Ovary (tissue), 9 donors: ENCODE measurements around the gene SMARCA4. TPM values are rescaled to one million over a fixed set of nuclear protein-coding genes. Genes with fewer than 3 reads are reported as not detected.

Experiments
- DNase-seq, 5 donors: peaks; one replicate each; pipeline ENCODE4 v3.0.0-alpha.2; 2019 to 2020
- H3K27ac ChIP-seq, 2 donors: fragments of 200-600 bp; one replicate each; pipeline versions ENCODE4 v1.5.1 to v1.8.0; 2019 to 2022
- H3K27me3 ChIP-seq: fragments of 200-600 bp; one replicate; pipeline ENCODE4 v1.8.0; 2022
- H3K36me3 ChIP-seq: fragments of 200-600 bp; sonication (generic); one replicate; pipeline ENCODE4 v1.5.1; 2019
- H3K4me1 ChIP-seq: one replicate; pipeline ENCODE4 v1.8.1; 2013; ENCODE audit warnings: mild to moderate bottlenecking, moderate library complexity; ENCODE audit not compliant: insufficient read depth
- H3K4me3 ChIP-seq: fragments of 200-600 bp; sonication (generic); one replicate; pipeline ENCODE4 v1.5.1; 2017
- H3K9me3 ChIP-seq, 2 donors: fragments of 200-600 bp in 1 of 2; sonication (generic) in 1 of 2; one replicate each; pipeline versions ENCODE4 v1.5.1 to v1.8.1; 2013 to 2019; ENCODE audit warnings: mild to moderate bottlenecking in 1 of 2, moderate library complexity in 1 of 2
- CTCF ChIP-seq, 3 donors: fragments of 450-650 bp in 2 of 3; fragments of 200-600 bp in 1 of 3; IDR thresholded peaks; one replicate each; pipeline versions ENCODE4 v1.5.1 to v1.8.0; 2016 to 2022; ENCODE audit warnings: antibody characterized with exemption in 3 of 3, mild to moderate bottlenecking in 1 of 3
- EP300 ChIP-seq: sonication (generic); formaldehyde crosslinking; IDR thresholded peaks from one replicate; pipeline ENCODE4 v1.6.1; 2017; ENCODE audit warnings: antibody characterized with exemption
- POLR2A ChIP-seq: fragments of 450-650 bp; IDR thresholded peaks from one replicate; pipeline ENCODE4 v1.6.1; 2017; ENCODE audit warnings: antibody characterized with exemption, mild to moderate bottlenecking, moderate library complexity
- WGBS, 3 donors: extraction: QIAGEN DNeasy Blood & Tissue Kit in 1 of 3; methylation state at CpG; one replicate each; pipeline versions ENCODE4 v1.1.5 to v1.1.7; 2013 to 2017; 5-methylcytosine and 5-hydroxymethylcytosine counted together
- intact Hi-C, 4 donors: fragments of 100-400 bp; cut with DNase I; formaldehyde crosslinking; loops; one replicate each; pipeline versions ENCODE4 v1.11.0 to v1.15.1; 2022 to 2023
- polyA plus RNA-seq, 2 donors: library from polyadenylated mRNA; stranded (reverse); fragments of 200-250 nt in 1 of 2; fragments of 350-450 nt in 1 of 2; fragmentation: Illumina TruSeq in 1 of 2; extraction: RNeasy Lipid Tissue Mini Kit (QIAGEN cat#74804) in 1 of 2; gene quantifications; one replicate each; pipeline ENCODE4 v1.2.3, GENCODE V29; 2013 to 2014
- total RNA-seq, 7 donors: library from RNA; depleted of rRNA in 2 of 7; stranded (reverse); fragments of >200 nt in 2 of 7; fragmentation: NEBNext Ultra II Directional in 3 of 7; extraction: Animal tissue kit (Norgen Biotek cat#: 25700) in 3 of 7; gene quantifications; one replicate each; pipeline versions ENCODE4 v1.1.0 to v1.2.4, GENCODE V29; 2016 to 2023
- donor health status: DM: no; HTN: no; CAD: no; lungs with moderate emphysema.
- donor health status: DM: no; HTN: no; CAD: no.
- donor health status: Bipolar disorder and iron deficiency.
- donor health status: DM: yes; HTN: yes; CAD: no.
- donor health status: DM: no; HTN: no; CAD: no.
- donor health status: DM: yes; HTN: yes; CAD: no.

SMARCA4 gene
- total and polyA plus RNA-seq, 9 donors: 32.1 to 96.7 (median 68.3) TPM

- 33 to 44% (median 36%) methylated on average over 19 of the region's 19 CpGs for WGBS, 3 donors
- H3K36me3 ChIP-seq: no peaks in the 10 kb centered on the region
- no peaks in the 10 kb centered on the region for H3K9me3 ChIP-seq
- DNase-seq: peak; percentile 78 to 88 (median 81)
- H3K4me3 ChIP-seq: peak overlapping the region; percentile 10
- TF ChIP-seq CTCF (IDR thresholded peaks at IDR 0.05): no peak
- no peak for TF ChIP-seq POLR2A
- no peak for TF ChIP-seq EP300
- peaks cover 31% of the 10 kb centered on the region for H3K4me1 ChIP-seq
- intact Hi-C loops: no loop called here
- H3K27ac ChIP-seq: peak overlapping the region; percentile 66 to 86
- no peaks in the 10 kb centered on the region for H3K27me3 ChIP-seq
These were observed 14.7 kb downstream of the SMARCA4 start for GRCh38 chr19:10975374-10976130.

- H3K36me3 ChIP-seq: no peaks in the 10 kb centered on the region
- H3K4me1 ChIP-seq: peaks cover 31% of the 10 kb centered on the region
- peak overlapping the region; percentile 10 for H3K4me3 ChIP-seq
- 21 to 28% (median 26%) methylated on average over 19 of the region's 19 CpGs for WGBS, 3 donors
- no peak for TF ChIP-seq EP300
- TF ChIP-seq POLR2A: no peak
- no peak for TF ChIP-seq CTCF (IDR thresholded peaks at IDR 0.05)
- H3K9me3 ChIP-seq: no peaks in the 10 kb centered on the region
- DNase-seq: peak in 4 of 5 donors; percentile 47 to 59 (median 54)
- intact Hi-C loops: no loop called here
- no peaks in the 10 kb centered on the region for H3K27me3 ChIP-seq
- peak overlapping the region; percentile 66 to 86 for H3K27ac ChIP-seq
These were observed 15.5 kb downstream of the SMARCA4 start for GRCh38 chr19:10976131-10976892.

GRCh38 chr19:10977742-10978092 is 16.9 kb downstream of the SMARCA4 start:
- peaks cover 31% of the 10 kb centered on the region for H3K4me1 ChIP-seq
- peak overlapping the region in 1 of 2 donors; percentile 86 for H3K27ac ChIP-seq
- H3K27me3 ChIP-seq: no peaks in the 10 kb centered on the region
- no peak overlapping the region for H3K4me3 ChIP-seq
- DNase-seq: no peak
- WGBS, 3 donors: 63 to 73% (median 68%) methylated on average over 5 of the region's 5 CpGs
- no peaks in the 10 kb centered on the region for H3K36me3 ChIP-seq
- intact Hi-C loops: no loop called here
- TF ChIP-seq POLR2A (no peak), CTCF (IDR thresholded peaks at IDR 0.05) (no peak), EP300 (no peak)
- no peaks in the 10 kb centered on the region for H3K9me3 ChIP-seq

GRCh38 chr19:10979951-10980381 is 19.1 kb downstream of the SMARCA4 start:
- Histone ChIP-seq H3K9me3 (no peaks in the 10 kb centered on the region), H3K4me3 (no peak overlapping the region), H3K4me1 (peaks cover 27% of the 10 kb centered on the region), H3K36me3 (peaks cover 2% of the 10 kb centered on the region), H3K27me3 (no peaks in the 10 kb centered on the region), H3K27ac (no peak overlapping the region)
- intact Hi-C loops: no loop called here
- 79 to 86% (median 84%) methylated on average over 15 of the region's 15 CpGs for WGBS, 3 donors
- TF ChIP-seq CTCF (IDR thresholded peaks at IDR 0.05): no peak
- no peak for TF ChIP-seq POLR2A
- no peak for TF ChIP-seq EP300
- no peak for DNase-seq
